ENCODE data around the gene UBE2E2. TPM values are rescaled to one million over a fixed set of nuclear protein-coding genes. Genes with fewer than 3 reads are reported as not detected.

Gene UBE2E2
- total and polyA plus RNA-seq, 2 of the 13 experiments (the other 11 are each of a cell fraction or from before 2014, with no cell fraction given), result 0.77 to 1.5 TPM

DNA sequence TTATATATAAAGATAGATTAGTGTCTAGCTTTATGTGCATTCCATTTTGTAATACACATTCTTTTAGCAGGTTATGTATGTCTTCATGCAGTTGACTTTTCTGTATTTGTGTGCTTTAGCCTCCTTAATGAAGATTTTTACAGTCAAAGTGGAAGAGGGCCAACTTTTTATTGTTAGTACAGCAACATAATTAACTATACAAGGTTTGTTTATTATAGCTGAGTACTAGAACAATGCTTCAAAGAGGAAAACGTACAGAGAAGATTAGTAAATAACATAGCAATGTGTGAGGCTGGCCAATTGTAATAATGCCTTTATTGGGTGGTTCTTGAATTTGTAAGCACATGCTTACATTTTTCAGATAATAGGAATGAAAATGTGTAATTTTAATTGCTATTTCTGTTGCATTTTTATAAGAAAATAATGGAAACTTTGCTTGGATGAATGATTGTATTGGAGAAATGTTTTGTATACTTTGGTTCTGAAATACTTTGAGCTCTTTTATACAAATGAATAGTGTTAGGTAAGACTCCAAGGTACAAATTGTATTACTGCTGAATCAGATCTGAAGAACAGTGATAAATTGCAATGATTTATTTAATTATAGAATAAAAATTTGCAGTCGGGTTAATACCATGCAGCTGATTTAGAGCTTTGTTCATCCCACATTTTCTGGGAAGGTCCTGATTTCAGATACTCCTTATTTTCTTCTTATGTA is 41.4 kb downstream of the UBE2E2 start:
- H3K27ac ChIP-seq (ENCODE audit: extremely low read length, insufficient read depth, low read length), result no peak overlapping the region
- in situ Hi-C loops (cut with HindIII; ENCODE audit: extremely low pct_ligation_motif_present, low pct_unique_long_range_greater_than_20kb), result no loop called here
- CTCF ChIA-PET (ENCODE audit: low intra/inter-chr PET ratio, low total read pairs), result no interaction called here
- no peak overlapping the region for H2AFZ ChIP-seq (ENCODE audit: low read length)
- no peaks in the 10 kb centered on the region for H3K4me1 ChIP-seq (ENCODE audit: insufficient read depth, low read length)
- intact Hi-C loops (cut with micrococcal nuclease; ENCODE audit: unreplicated experiment), result no loop called here
- no peaks in the 10 kb centered on the region for H3K79me2 ChIP-seq (ENCODE audit: insufficient read depth, low read length)
- H3K36me3 ChIP-seq (replicated peaks in 1 of 2; ENCODE audit: control insufficient read depth in 1 of 2, insufficient read depth in 2 of 2, low read length in 2 of 2), result no peaks in the 10 kb centered on the region
- ATAC-seq (no peak), FAIRE-seq (no peak), DNase-seq (ENCODE audit: low spot score) (no peak)
- no peak overlapping the region for H3K4me3 ChIP-seq (replicated peaks in 1 of 3; ENCODE audit: insufficient read depth in 1 of 3, low read depth in 2 of 3, low read length in 3 of 3)
- H4K20me1 ChIP-seq (ENCODE audit: insufficient read depth, low read length), result no peaks in the 10 kb centered on the region
- H3K27me3 ChIP-seq (ENCODE audit: control insufficient read depth in 1 of 2, insufficient read depth in 2 of 2, low read length in 2 of 2), result no peaks in the 10 kb centered on the region
- WGBS (ENCODE audit: low lambda C conversion rate), result 14% methylated on average over 2 of the region's 2 CpGs
- H3K4me2 ChIP-seq (ENCODE audit: low read depth, low read length), result no peak overlapping the region
- no peak overlapping the region for H3K9ac ChIP-seq (ENCODE audit: insufficient read depth, low read depth, low read length)
- TF ChIP-seq ZNF329 (CRISPR knock-in tag; IDR thresholded peaks at IDR 0.05; ENCODE audit: low read depth), result no peak
- no peak for TF ChIP-seq SIX1 (CRISPR knock-in tag; IDR thresholded peaks at IDR 0.05; ENCODE audit: borderline replicate concordance)
- no peak for TF ChIP-seq ZNF761 (CRISPR knock-in tag; conservative IDR thresholded peaks at IDR 0.05)
- TF ChIP-seq ATRX (CRISPR knock-in tag; IDR thresholded peaks at IDR 0.05; ENCODE audit: borderline replicate concordance), result no peak
- no peak for TF ChIP-seq MED1 (CRISPR knock-in tag; IDR thresholded peaks at IDR 0.05)
- TF ChIP-seq RBFOX2 (IDR thresholded peaks at IDR 0.05; ENCODE audit: low read depth, low read length), result no peak
- TF ChIP-seq, protein P1, sequence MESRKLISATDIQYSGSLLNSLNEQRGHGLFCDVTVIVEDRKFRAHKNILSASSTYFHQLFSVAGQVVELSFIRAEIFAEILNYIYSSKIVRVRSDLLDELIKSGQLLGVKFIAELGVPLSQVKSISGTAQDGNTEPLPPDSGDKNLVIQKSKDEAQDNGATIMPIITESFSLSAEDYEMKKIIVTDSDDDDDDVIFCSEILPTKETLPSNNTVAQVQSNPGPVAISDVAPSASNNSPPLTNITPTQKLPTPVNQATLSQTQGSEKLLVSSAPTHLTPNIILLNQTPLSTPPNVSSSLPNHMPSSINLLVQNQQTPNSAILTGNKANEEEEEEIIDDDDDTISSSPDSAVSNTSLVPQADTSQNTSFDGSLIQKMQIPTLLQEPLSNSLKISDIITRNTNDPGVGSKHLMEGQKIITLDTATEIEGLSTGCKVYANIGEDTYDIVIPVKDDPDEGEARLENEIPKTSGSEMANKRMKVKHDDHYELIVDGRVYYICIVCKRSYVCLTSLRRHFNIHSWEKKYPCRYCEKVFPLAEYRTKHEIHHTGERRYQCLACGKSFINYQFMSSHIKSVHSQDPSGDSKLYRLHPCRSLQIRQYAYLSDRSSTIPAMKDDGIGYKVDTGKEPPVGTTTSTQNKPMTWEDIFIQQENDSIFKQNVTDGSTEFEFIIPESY (CRISPR knock-in tag; IDR thresholded peaks at IDR 0.05), result no peak
- TF ChIP-seq MAX (IDR thresholded peaks at IDR 0.05), result no peak
- TF ChIP-seq ZNF10 (CRISPR knock-in tag; IDR thresholded peaks at IDR 0.05; ENCODE audit: borderline replicate concordance, low read depth), result no peak
- no peak for TF ChIP-seq ZNF841 (CRISPR knock-in tag; IDR thresholded peaks at IDR 0.05; ENCODE audit: borderline replicate concordance)
- no peak for TF ChIP-seq ZNF614 (CRISPR knock-in tag; IDR thresholded peaks at IDR 0.05; ENCODE audit: borderline replicate concordance)
- TF ChIP-seq, protein P2, sequence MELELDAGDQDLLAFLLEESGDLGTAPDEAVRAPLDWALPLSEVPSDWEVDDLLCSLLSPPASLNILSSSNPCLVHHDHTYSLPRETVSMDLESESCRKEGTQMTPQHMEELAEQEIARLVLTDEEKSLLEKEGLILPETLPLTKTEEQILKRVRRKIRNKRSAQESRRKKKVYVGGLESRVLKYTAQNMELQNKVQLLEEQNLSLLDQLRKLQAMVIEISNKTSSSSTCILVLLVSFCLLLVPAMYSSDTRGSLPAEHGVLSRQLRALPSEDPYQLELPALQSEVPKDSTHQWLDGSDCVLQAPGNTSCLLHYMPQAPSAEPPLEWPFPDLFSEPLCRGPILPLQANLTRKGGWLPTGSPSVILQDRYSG (CRISPR knock-in tag; IDR thresholded peaks at IDR 0.05), result no peak
- no peak for TF ChIP-seq PHF21A (CRISPR knock-in tag; IDR thresholded peaks at IDR 0.05)
- TF ChIP-seq ZNF747 (CRISPR knock-in tag; IDR thresholded peaks at IDR 0.05; ENCODE audit: borderline replicate concordance), result no peak
- TF ChIP-seq TGIF2 (CRISPR knock-in tag; IDR thresholded peaks at IDR 0.05), result no peak
- TF ChIP-seq ZZZ3 (CRISPR knock-in tag; IDR thresholded peaks at IDR 0.05; ENCODE audit: borderline replicate concordance), result no peak
- TF ChIP-seq SMARCE1 (IDR thresholded peaks at IDR 0.05; ENCODE audit: borderline replicate concordance), result no peak
- no TSS peak for BruUV-seq (replicated peaks)
- no peaks in the 10 kb centered on the region for H3K9me3 ChIP-seq (ENCODE audit: low read length)
- POLR2A ChIA-PET, result no interaction called here

Data from HepG2 (cell line).